H1 (cell line): ENCODE results near the gene PPP1R12A. TPM values are rescaled to one million over a fixed set of nuclear protein-coding genes. Genes with fewer than 3 reads are reported as not detected.

ENCODE experiments used
- CTCF ChIA-PET: fragments of 300-600 bp; sonication (Branson Sonifier 250); formaldehyde crosslinking; loops from one replicate; lab custom pipeline; 2021; ENCODE audit not compliant: partially characterized antibody; lab: Charles Lee
- POLR2A ChIA-PET: fragments of 300-600 bp; sonication (Branson Sonifier 250); formaldehyde crosslinking; loops from one replicate; lab custom pipeline; 2021; ENCODE audit warnings: inconsistent platforms; ENCODE audit not compliant: partially characterized antibody; lab: Charles Lee
- DNase-seq, 2 experiments: peaks; one replicate each; pipeline versions ENCODE4 v3.0.0 to v3.0.0-alpha.2; 2010 to 2022; ENCODE audit warnings: low spot score in 2 of 2, low read depth in 1 of 2, mixed read lengths in 1 of 2
- FAIRE-seq: peaks from 2 replicates; lab custom pipeline; 2011; peaks lifted over from hg19 to GRCh38; lab: Jason Lieb, UNC
- H2AFZ ChIP-seq: 2 replicates; pipeline ENCODE4 v1.8.1; 2012; ENCODE audit warnings: low read length, inconsistent platforms
- H2AK5ac ChIP-seq: 2 replicates; pipeline ENCODE4 v1.6.1; 2013; ENCODE audit warnings: low read depth, low read length
- H2BK120ac ChIP-seq: replicated peaks from 2 replicates; pipeline ENCODE3; 2013; ENCODE audit warnings: low read depth, low read length, inconsistent platforms
- H2BK12ac ChIP-seq: 2 replicates; pipeline ENCODE4 v1.6.1; 2013; ENCODE audit warnings: low read depth, low read length
- H2BK15ac ChIP-seq: 2 replicates; pipeline ENCODE4 v1.6.1; 2013; ENCODE audit warnings: low read length
- H2BK20ac ChIP-seq: 2 replicates; pipeline ENCODE4 v1.6.1; 2013; ENCODE audit warnings: low read length
- H2BK5ac ChIP-seq: 2 replicates; pipeline ENCODE4 v1.6.1; 2013; ENCODE audit warnings: low read depth, low read length
- H3K14ac ChIP-seq: 2 replicates; pipeline ENCODE4 v1.6.1; 2013; ENCODE audit warnings: inconsistent platforms; ENCODE audit not compliant: insufficient read length
- H3K18ac ChIP-seq: 2 replicates; pipeline ENCODE4 v1.6.1; 2013; ENCODE audit warnings: low read length; ENCODE audit errors: extremely low read depth
- H3K23ac ChIP-seq: 2 replicates; pipeline ENCODE4 v1.6.1; 2013; ENCODE audit warnings: inconsistent platforms; ENCODE audit not compliant: insufficient read length
- H3K23me2 ChIP-seq: 2 replicates; pipeline ENCODE4 v1.6.1; 2013; ENCODE audit warnings: low read depth, low read length
- H3K27ac ChIP-seq: 2 replicates; pipeline ENCODE4 v1.6.1; 2011; ENCODE audit warnings: low read depth, low read length, inconsistent platforms
- H3K27me3 ChIP-seq, 4 experiments: replicated peaks in 1 of 4; 1 replicate in 1 of 4; 2 replicates in 3 of 4; pipeline versions ENCODE4 v1.6.1 to v1.8.1; 2011 to 2013; ENCODE audit warnings: low read length in 3 of 4, mild to moderate bottlenecking in 3 of 4, inconsistent platforms in 2 of 4, mixed read lengths in 2 of 4, moderate library complexity in 1 of 4; ENCODE audit not compliant: control insufficient read depth in 3 of 4, insufficient read depth in 3 of 4; ENCODE audit errors: extremely low read depth in 1 of 4
- H3K36me3 ChIP-seq, 4 experiments: 2 replicates each; pipeline versions ENCODE4 v1.6.1 to v1.8.1; 2011 to 2013; ENCODE audit warnings: mild to moderate bottlenecking in 4 of 4, low read length in 3 of 4, moderate library complexity in 2 of 4, control low read depth in 1 of 4, inconsistent platforms in 1 of 4; ENCODE audit not compliant: insufficient read depth in 4 of 4, control insufficient read depth in 2 of 4
- H3K4ac ChIP-seq: replicated peaks from 2 replicates; pipeline ENCODE3; 2013; ENCODE audit warnings: low read length, low read depth, mixed read lengths, inconsistent platforms; ENCODE audit not compliant: insufficient read length
- H3K4me1 ChIP-seq, 4 experiments: replicated peaks in 1 of 4; 1 replicate in 1 of 4; 2 replicates in 3 of 4; pipeline versions ENCODE4 v1.6.1 to v1.8.1; 2011 to 2013; ENCODE audit warnings: low read length in 3 of 4, inconsistent platforms in 2 of 4, mixed read lengths in 1 of 4; ENCODE audit not compliant: insufficient read depth in 4 of 4, control insufficient read depth in 3 of 4
- H3K4me2 ChIP-seq, 2 experiments: 2 replicates each; pipeline versions ENCODE4 v1.6.1 to v1.8.1; 2011 to 2013; ENCODE audit warnings: low read depth in 2 of 2, low read length in 2 of 2, control low read depth in 1 of 2, inconsistent platforms in 1 of 2, mild to moderate bottlenecking in 1 of 2; ENCODE audit not compliant: insufficient read depth in 1 of 2
- H3K4me3 ChIP-seq, 4 experiments: fragments of 200-600, 300-600 bp in 1 of 4; sonication (generic), shearing (Covaris generic), sonication (Bioruptor Twin) in 1 of 4; 2 replicates each; pipeline versions ENCODE4 v1.5.1 to v1.8.1; 2011 to 2016; ENCODE audit warnings: low read length in 4 of 4, low read depth in 3 of 4, control low read depth in 2 of 4, inconsistent platforms in 2 of 4, mild to moderate bottlenecking in 2 of 4, mixed read lengths in 1 of 4, moderate library complexity in 1 of 4; ENCODE audit not compliant: insufficient read depth in 2 of 4; ENCODE audit errors: extremely low read depth in 1 of 4
- H3K56ac ChIP-seq: replicated peaks from 2 replicates; pipeline ENCODE3; 2013; ENCODE audit warnings: low read depth, mild to moderate bottlenecking, mixed read lengths, low read length, inconsistent platforms; ENCODE audit not compliant: insufficient read length
- H3K79me1 ChIP-seq: 2 replicates; pipeline ENCODE4 v1.6.1; 2013; ENCODE audit warnings: low read depth, low read length, control low read depth
- H3K79me2 ChIP-seq, 2 experiments: 2 replicates each; pipeline versions ENCODE4 v1.6.1 to v1.8.1; 2012 to 2013; ENCODE audit warnings: low read length in 2 of 2, mild to moderate bottlenecking in 2 of 2, inconsistent platforms in 1 of 2; ENCODE audit not compliant: insufficient read depth in 2 of 2, control insufficient read depth in 1 of 2
- H3K9ac ChIP-seq, 4 experiments: replicated peaks in 1 of 4; 1 replicate in 1 of 4; 2 replicates in 3 of 4; pipeline versions ENCODE4 v1.6.1 to v1.8.1; 2011 to 2013; ENCODE audit warnings: low read depth in 3 of 4, low read length in 3 of 4, control low read depth in 2 of 4, mild to moderate bottlenecking in 2 of 4, moderate library complexity in 2 of 4, inconsistent platforms in 1 of 4; ENCODE audit errors: extremely low read depth in 1 of 4
- H3K9me3 ChIP-seq, 2 experiments: 2 replicates each; pipeline versions ENCODE4 v1.6.1 to v1.8.1; 2012 to 2013; ENCODE audit warnings: mild to moderate bottlenecking in 2 of 2, moderate library complexity in 2 of 2, control low read depth in 1 of 2, inconsistent platforms in 1 of 2, low read depth in 1 of 2, low read length in 1 of 2, mixed read lengths in 1 of 2; ENCODE audit not compliant: insufficient read depth in 2 of 2
- H4K20me1 ChIP-seq, 2 experiments: replicated peaks in 1 of 2; 2 replicates each; pipeline versions ENCODE3 to v1.8.1; 2011 to 2013; ENCODE audit warnings: inconsistent platforms in 2 of 2, low read length in 2 of 2, mild to moderate bottlenecking in 1 of 2; ENCODE audit not compliant: insufficient read depth in 2 of 2, control insufficient read depth in 1 of 2
- H4K5ac ChIP-seq: 2 replicates; pipeline ENCODE4 v1.6.1; 2013; ENCODE audit warnings: low read length, low read depth, mixed read lengths, inconsistent platforms; ENCODE audit not compliant: insufficient read length
- H4K8ac ChIP-seq: 2 replicates; pipeline ENCODE4 v1.8.0; 2013; ENCODE audit warnings: mild to moderate bottlenecking, moderate library complexity, low read length, inconsistent platforms; ENCODE audit not compliant: insufficient read depth; ENCODE audit errors: extremely low read depth
- H4K91ac ChIP-seq: replicated peaks from 2 replicates; pipeline ENCODE3; 2013; ENCODE audit warnings: low read length, mixed read lengths, inconsistent platforms; ENCODE audit not compliant: insufficient read length
- CBX5 ChIP-seq: fragments of 300-800, 300-1000 bp; sonication (generic); IDR thresholded peaks from 2 replicates; pipeline ENCODE4 v1.7.1; 2016; ENCODE audit warnings: antibody characterized with exemption, low read length, low read depth
- CHD2 ChIP-seq: IDR thresholded peaks from 2 replicates; pipeline ENCODE4 v1.6.1; 2012; ENCODE audit warnings: low read length, improper control_type of control experiment
- EP300 ChIP-seq, 2 experiments: IDR thresholded peaks; 1 replicate in 1 of 2; 2 replicates in 1 of 2; pipeline ENCODE4 v1.6.1; 2011 to 2012; ENCODE audit warnings: low read depth in 2 of 2, low read length in 2 of 2, mild to moderate bottlenecking in 2 of 2, borderline replicate concordance in 1 of 2, inconsistent platforms in 1 of 2, moderate library complexity in 1 of 2
- JUN ChIP-seq: IDR thresholded peaks from 2 replicates; pipeline ENCODE4 v1.6.1; 2011; ENCODE audit warnings: low read depth, mild to moderate bottlenecking, improper control_type of control experiment, low read length
- MAFK ChIP-seq: IDR thresholded peaks from 2 replicates; pipeline ENCODE4 v1.6.1; 2012; ENCODE audit warnings: low read depth, mild to moderate bottlenecking, improper control_type of control experiment, low read length
- POLR2A ChIP-seq, 2 experiments: IDR thresholded peaks; 1 replicate in 1 of 2; 2 replicates in 1 of 2; pipeline ENCODE4 v1.6.1; 2011; ENCODE audit warnings: low read depth in 2 of 2, low read length in 2 of 2, mild to moderate bottlenecking in 2 of 2; ENCODE audit errors: control extremely low read depth in 1 of 2
- SRF ChIP-seq: IDR thresholded peaks from 2 replicates; pipeline ENCODE4 v1.6.1; 2011; ENCODE audit warnings: mild to moderate bottlenecking, low read depth, low read length, moderate library complexity
- SUZ12 ChIP-seq: fragments of 200-600 bp; sonication (generic); IDR thresholded peaks from 2 replicates; pipeline ENCODE4 v1.6.1; 2012; ENCODE audit warnings: mild to moderate bottlenecking, inconsistent platforms, low read length, moderate library complexity, mixed read lengths
- WGBS, 2 experiments: shearing (Covaris generic) in 1 of 2; methylation state at CpG; one replicate each; pipeline versions ENCODE4 v1.1.6 to v1.1.7; 2013 to 2015; ENCODE audit warnings: low lambda C conversion rate in 2 of 2, mixed read lengths in 2 of 2, inconsistent platforms in 1 of 2, low coverage in 1 of 2, missing lambda C conversion rate in 1 of 2; ENCODE audit not compliant: insufficient replicate concordance in 2 of 2, insufficient coverage in 1 of 2, insufficient read length in 1 of 2; ENCODE audit errors: extremely low coverage in 1 of 2, missing lambda C conversion rate in 1 of 2; 5-methylcytosine and 5-hydroxymethylcytosine counted together
- polyA plus RNA-seq, 7 experiments: library from polyadenylated mRNA; depleted of rRNA in 3 of 7; stranded (reverse) in 5 of 7; unstranded in 2 of 7; fragments of >200 nt in 5 of 7; fragments of 200-250 nt in 2 of 7; gene quantifications; 1 replicate in 5 of 7; 2 replicates in 1 of 7; 4 replicates in 1 of 7; pipeline versions ENCODE4 v1.2.1 to v1.2.3, GENCODE V29; 2011 to 2013; ENCODE audit warnings: missing spikeins in 2 of 7, mixed read lengths in 2 of 7
- total RNA-seq: library from RNA; stranded (reverse); fragmentation: NEBNext Ultra II Directional; extraction: Animal tissue kit (Norgen Biotek cat#: 25700); gene quantifications from 2 replicates; pipeline ENCODE4 v1.2.1, GENCODE V29; 2021

Gene PPP1R12A
- total and polyA plus RNA-seq, 2 of the 8 experiments (the other 6 are each of a cell fraction or from before 2014, with no cell fraction given), result 14.7 to 81.5 TPM

- ChIA-PET POLR2A (interaction anchor here (1.1 kb wide), 1 partner anchor 177 kb away, joined by 3 read pairs; no protein-coding TSS in a partner anchor), CTCF (interaction anchor here (0.7 to 1.4 kb wide), 5 partner anchors 9 to 71 kb away, joined by 3 to 5 read pairs (median 4); no protein-coding TSS in a partner anchor)
- Histone ChIP-seq H3K79me2 (no peaks in the 10 kb centered on the region), H3K27me3 (no peaks in the 10 kb centered on the region), H2BK15ac (no peak overlapping the region), H3K4me2 (no peak overlapping the region), H3K27ac (no peak overlapping the region), H3K4me1 (no peaks in the 10 kb centered on the region; a peak in 1 of 7 replicates), H4K91ac (no peak overlapping the region), H2AFZ (no peak overlapping the region), H4K5ac (no peak overlapping the region), H3K4me3 (no peak overlapping the region), H4K8ac (no peak overlapping the region), H4K20me1 (no peaks in the 10 kb centered on the region), H3K23ac (no peak overlapping the region), H2BK12ac (no peak overlapping the region), H2AK5ac (no peak overlapping the region), H2BK5ac (no peak overlapping the region), H3K18ac (no peak overlapping the region), H3K36me3 (no peaks in the 10 kb centered on the region), H3K9ac (no peak overlapping the region), H2BK120ac (no peak overlapping the region), H3K56ac (no peak overlapping the region), H3K9me3 (no peaks in the 10 kb centered on the region), H2BK20ac (no peak overlapping the region), H3K23me2 (no peaks in the 10 kb centered on the region), H3K4ac (no peak overlapping the region), H3K79me1 (no peaks in the 10 kb centered on the region), H3K14ac (no peak overlapping the region)
- FAIRE-seq (no peak), DNase-seq (no peak)
- 76% methylated on average over 1 of the region's 1 CpG; no CpG with 5 or more reads in 1 of the 2 experiments for WGBS, 2 experiments
- no peak for TF ChIP-seq EP300 (IDR thresholded peaks at IDR 0.05; ENCODE audit: borderline replicate concordance in 1 of 2, low read depth in 2 of 2, low read length in 2 of 2)
- TF ChIP-seq POLR2A (IDR thresholded peaks at IDR 0.05; ENCODE audit: control extremely low read depth in 1 of 2, low read depth in 2 of 2, low read length in 2 of 2), result no peak
- TF ChIP-seq MAFK, result no peak
- TF ChIP-seq JUN, result no peak
- TF ChIP-seq SUZ12, result no peak
- TF ChIP-seq CBX5, result no peak
- no peak for TF ChIP-seq SRF
- TF ChIP-seq CHD2, result no peak
Measured at GRCh38 chr12:79961411-79961810, 26.5 kb upstream of the PPP1R12A start.
